GM12892 (cell line): Measurements from ENCODE around the gene KDM1A. TPM values are rescaled to one million over a fixed set of nuclear protein-coding genes. Genes with fewer than 3 reads are reported as not detected.
A peak's percentile ranks its signal among the peaks of the same experiment; 100 is the strongest.
"Not testable (repeated sequence)": the region's sequence is repeated elsewhere in the genome, so short reads cannot be mapped to it uniquely, and the experiment has no call there.

Experiments used
- DNase-seq: peaks from one replicate; pipeline ENCODE4 v3.0.0; 2011; ENCODE audit not compliant: insufficient read length
- FAIRE-seq: peaks from 2 replicates; lab custom pipeline; 2011; peaks lifted over from hg19 to GRCh38; lab: Jason Lieb, UNC
- POLR2A ChIP-seq: IDR thresholded peaks from 2 replicates; pipeline ENCODE4 v1.6.1; 2011; ENCODE audit warnings: low read depth, low read length, control low read depth
- POLR2AphosphoS5 ChIP-seq: IDR thresholded peaks from 2 replicates; pipeline ENCODE4 v1.6.1; 2011; ENCODE audit warnings: low read depth, low read length, control low read depth
- TAF1 ChIP-seq: IDR thresholded peaks from 2 replicates; pipeline ENCODE4 v1.6.1; 2011; ENCODE audit warnings: low read depth, mild to moderate bottlenecking, control low read depth, low read length, borderline replicate concordance
- polyA plus RNA-seq: library from polyadenylated mRNA; unstranded; fragments of >200 nt; gene quantifications from one replicate; pipeline ENCODE4 v1.2.1, GENCODE V29; 2012; ENCODE audit warnings: missing spikeins, inconsistent platforms; ENCODE audit not compliant: missing spikeins

The KDM1A gene
- polyA plus RNA-seq: 85.6 TPM

DNA sequence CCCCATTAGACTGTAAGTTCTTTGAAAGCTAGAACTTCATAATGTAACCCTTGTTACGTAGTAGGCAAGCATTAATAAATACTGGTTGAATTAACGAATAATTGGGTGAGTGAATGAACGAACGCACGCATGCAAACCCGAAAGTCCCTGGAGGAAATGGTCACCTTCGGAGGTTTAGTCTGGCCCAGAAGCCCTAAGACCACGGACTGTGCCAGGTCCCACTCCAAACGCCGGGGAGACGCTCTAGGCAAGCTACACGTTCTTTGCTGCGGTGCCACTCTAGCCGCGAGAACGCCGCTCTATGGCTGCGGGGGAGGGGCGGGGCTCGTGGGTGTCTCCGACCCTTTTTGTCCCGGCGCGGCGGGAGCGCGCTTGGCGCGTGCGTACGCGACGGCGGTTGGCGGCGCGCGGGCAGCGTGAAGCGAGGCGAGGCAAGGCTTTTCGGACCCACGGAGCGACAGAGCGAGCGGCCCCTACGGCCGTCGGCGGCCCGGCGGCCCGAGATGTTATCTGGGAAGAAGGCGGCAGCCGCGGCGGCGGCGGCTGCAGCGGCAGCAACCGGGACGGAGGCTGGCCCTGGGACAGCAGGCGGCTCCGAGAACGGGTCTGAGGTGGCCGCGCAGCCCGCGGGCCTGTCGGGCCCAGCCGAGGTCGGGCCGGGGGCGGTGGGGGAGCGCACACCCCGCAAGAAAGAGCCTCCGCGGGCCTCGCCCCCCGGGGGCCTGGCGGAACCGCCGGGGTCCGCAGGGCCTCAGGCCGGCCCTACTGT is at the start of gene KDM1A:
Gene KDM1A, plus strand, starts transcription at position 375 of the 769 bp plus-strand sequence. Its CDS starts 129 bp downstream, at position 504.
- TF ChIP-seq POLR2A (peak; percentile 94), POLR2AphosphoS5 (peak; percentile 95), TAF1 (peak; percentile 85)
- peak; percentile 99 for FAIRE-seq
- DNase-seq: peak; percentile 84

DNA sequence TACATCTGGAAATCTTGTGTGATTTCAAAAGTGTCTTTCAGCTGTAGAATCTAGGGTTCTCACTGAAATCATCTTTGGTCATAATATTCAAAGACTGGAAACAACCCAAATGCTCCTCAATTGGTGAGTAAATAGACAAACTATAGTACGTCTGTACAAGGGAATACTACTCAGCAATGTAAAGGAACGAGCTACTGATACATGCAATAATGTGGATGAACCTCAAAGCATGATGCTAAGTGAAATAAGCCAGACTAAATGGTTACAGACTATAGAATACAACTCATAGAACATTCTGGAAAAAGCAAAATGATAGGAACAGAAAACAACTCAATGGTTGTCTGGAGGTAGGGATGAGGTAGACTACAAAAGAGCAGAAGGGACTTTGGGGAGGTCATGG is 49.2 kb upstream of the KDM1A start:
- DNase-seq (no peak), FAIRE-seq (no peak)
- TF ChIP-seq POLR2AphosphoS5: no peak
- no peak for TF ChIP-seq POLR2A

DNA sequence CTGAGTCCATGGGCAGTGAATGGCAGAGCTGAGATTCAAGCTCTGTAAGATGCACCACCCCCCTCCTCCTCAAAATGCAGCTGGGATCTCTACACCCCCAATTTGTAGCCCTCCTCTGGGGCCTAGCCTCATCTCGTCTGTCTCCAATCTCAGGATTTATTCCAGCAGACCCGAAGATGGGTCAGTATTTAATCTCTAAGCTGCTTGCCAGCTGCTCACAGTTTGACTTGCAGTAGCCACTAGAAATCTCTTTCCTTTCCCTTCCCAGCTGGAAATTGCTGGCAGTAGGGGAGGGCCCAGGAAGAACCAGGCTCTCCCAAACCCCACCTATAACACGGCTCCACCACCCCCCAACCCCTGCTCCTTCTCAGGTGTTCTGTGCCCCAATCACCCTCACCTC is 48.1 kb upstream of the KDM1A start:
- FAIRE-seq (no peak), DNase-seq (no peak)
- TF ChIP-seq TAF1 (no peak), POLR2A (no peak), POLR2AphosphoS5 (no peak)

DNA sequence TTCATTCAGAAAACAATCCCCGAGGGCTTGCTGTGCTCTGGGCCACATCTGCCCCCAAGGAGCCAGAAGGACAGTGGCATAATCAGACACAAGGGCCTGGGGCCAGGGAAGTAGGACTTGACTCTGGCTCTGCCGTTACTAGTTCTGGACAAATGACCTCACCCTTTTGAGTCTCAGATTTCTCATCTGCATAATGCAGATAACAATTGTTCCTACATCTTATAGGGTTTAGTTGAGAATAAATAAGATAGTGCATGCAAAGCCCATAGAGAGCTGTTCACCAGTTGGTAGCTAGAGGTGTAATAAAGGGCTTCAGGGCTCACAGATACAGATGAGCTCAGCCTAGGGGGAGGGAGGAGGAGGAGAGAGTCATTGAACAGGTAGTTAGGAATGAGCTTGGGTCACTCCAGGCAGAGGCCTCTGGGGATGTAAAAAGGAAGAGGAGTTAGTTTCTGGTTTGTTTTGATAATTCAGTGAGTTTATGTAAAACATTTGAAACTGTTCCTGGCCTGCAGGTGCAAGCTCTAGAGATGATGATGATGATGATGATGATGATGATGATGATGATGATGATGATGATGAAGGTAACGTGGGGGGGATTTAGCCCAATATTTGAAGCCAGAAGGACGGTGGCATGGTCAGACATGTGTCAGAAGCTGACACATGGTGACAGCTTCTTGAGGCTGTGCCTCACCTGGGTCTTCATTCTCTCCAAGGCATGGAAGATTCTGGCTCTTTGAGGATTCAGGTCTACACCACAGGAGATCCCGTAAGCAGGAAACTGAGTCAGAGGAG is 47.5 kb upstream of the KDM1A start:
- FAIRE-seq (no peak), DNase-seq (no peak)
- TF ChIP-seq POLR2AphosphoS5 (no peak), TAF1 (no peak), POLR2A (no peak)

DNA sequence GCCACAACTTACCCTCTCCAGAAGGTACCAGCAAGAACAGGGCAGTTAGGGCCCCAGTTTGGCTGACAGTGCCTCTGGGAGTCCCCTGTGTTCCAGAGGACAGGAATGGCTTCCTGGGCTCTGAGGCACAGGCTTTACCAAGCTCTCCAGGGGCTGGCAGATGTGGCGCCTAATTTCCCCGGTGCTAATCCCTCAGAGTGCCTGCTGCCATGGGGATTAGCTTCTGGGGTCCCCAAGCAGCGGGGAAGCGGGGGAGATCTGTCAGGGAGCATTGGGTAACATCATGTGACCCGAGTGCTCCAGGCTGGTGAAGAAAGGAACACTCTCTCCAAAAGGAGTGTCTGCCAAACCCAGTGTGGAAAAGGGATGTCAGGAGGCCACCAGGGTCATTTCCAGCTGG is 46.5 kb upstream of the KDM1A start, which contains the start of gene LACTBL1:
Gene LACTBL1, minus strand, starts transcription at position 107 of the 400 bp plus-strand sequence. CDS start 550 bp downstream, outside the sequence.
- TF ChIP-seq TAF1 (no peak), POLR2AphosphoS5 (no peak), POLR2A (no peak)
- FAIRE-seq: no peak
- no peak for DNase-seq

DNA sequence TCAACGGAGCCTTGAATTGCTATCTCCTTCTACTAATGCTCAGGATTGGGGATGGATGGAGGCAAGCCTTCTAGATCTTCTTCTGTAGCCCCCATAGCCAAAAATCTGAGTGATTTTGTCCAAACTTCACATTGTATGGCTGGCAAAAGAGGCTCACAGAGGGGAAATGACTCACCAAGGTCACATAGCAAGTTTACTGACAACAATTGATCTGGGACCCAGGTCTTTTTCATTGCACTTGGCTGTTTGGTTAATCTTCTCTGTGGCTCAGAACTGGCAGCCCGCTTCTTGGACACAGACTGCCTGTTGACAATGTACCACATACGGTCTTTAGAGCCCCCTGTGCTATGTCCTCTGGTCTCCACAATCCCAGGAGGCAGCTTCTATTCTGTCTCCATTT is 43.6 kb upstream of the KDM1A start:
- no peak for DNase-seq
- TF ChIP-seq POLR2A (no peak), POLR2AphosphoS5 (no peak), TAF1 (no peak)
- no peak for FAIRE-seq

DNA sequence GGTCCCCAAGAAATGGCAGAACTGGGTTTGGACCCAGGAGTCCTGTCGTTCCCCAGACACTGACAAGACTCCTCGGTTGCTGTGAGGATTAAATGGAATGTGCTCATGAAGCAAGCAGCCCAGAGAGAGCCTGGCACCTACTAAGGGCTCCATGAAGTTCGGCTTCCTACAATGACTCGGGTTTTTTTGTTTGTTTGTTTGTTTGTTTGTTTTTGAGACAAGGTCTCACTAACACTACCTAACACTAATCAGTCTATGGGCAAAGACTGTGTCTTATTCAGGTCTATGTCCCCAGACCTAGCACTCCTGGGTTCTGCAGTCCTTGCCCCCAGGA is 43.2 kb upstream of the KDM1A start:
- no peak for FAIRE-seq
- TF ChIP-seq TAF1: no peak
- TF ChIP-seq POLR2A: no peak
- TF ChIP-seq POLR2AphosphoS5: no peak
- no peak for DNase-seq

DNA sequence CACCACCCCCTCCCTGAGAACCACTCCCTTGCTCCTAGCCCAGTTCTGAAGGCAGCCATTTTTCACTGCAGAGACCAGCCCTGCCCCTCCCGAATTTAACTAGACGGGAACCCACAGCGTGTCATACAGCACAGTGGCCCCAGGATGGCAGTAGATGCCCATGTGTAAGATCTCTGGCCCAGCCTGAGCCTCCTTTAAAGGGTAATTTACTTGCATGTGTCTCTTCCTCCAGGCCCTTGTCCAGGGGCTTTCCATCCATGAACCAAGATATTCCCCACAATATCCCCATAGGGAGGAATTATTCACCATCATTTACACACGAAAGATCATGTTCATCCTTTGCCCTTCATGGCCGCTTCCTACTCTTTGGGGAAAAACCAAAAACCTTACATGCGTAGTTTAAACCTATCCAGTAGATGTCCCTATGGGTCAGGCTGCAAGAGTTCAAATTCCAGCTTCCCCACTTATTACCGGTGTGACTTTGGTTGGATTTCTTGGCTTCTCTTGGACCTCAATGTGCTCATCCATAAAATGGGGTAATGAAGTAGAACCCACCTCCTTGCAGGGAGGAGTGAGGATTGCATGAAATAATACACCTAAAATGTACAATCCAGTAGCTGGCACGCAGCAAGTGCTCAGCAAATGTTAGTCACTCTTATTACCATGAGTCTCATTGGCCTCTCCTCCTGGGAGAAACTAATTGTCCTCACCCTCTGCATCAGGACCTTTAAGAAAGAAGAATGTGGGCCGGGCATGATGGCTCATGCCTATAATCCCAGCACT is 42.6 kb upstream of the KDM1A start:
- FAIRE-seq: peak; percentile 92
- no peak for TF ChIP-seq TAF1
- no peak for TF ChIP-seq POLR2AphosphoS5
- no peak for TF ChIP-seq POLR2A
- peak; percentile 53 for DNase-seq

DNA sequence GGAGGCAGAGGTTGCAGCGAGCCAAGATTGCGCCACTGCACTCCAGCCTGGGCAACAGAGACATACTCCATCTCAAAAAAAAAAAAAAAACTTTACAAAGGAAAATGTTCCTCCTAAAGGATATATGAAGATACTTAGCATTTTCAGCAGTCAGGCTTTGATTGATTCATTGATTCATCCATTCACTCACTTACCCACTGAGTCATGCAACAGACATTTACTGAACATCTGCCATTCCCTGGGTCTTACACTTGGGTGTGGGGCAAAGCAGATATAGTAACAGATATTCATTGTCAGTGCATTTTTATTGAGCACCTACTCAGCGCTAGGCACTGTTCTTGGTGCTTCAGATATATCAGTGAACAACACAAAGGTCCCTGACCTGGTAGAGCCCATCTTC is 41.0 kb upstream of the KDM1A start:
- TF ChIP-seq TAF1 (no peak), POLR2A (no peak), POLR2AphosphoS5 (no peak)
- FAIRE-seq: no peak

DNA sequence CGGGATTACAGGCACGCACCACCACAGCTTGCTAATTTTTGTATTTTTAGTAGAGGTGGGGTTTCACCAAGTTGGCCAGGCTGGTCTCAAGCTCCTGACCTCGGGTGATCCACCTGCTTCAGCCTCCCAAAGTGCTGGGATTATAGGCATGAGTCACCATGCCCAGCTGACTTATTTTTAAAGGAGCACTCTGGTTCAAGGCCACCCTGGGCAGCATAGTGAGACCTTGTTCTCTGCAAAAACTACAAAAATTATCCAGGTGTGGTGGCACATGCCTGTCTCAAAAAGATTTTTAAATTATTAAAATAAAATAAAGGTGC is 38.8 kb upstream of the KDM1A start:
- DNase-seq, FAIRE-seq: not testable (repeated sequence)

More for the DNA sequence above, 41.0 kb upstream of the KDM1A start:
- DNase-seq: no peak

DNA sequence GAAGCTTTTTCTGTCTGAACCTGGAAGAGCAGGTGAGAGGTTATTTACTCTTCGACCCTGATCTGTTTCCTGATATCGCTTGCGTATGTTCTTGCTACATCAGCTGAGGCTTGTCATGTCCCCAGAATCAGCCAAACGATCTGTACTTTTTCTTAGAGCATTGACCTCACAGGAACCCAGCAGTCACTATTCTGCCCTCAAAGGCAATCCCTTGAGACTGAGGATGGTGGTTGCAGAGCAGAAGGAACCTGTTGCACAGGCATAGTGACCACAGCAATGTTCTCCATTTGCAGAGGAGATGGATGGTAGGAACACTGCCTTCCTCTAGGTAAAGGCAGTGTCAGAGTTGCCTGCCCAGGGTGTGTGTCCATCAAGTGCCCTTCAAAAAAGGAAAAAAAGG is 35.3 kb upstream of the KDM1A start:
- no peak for DNase-seq
- no peak for FAIRE-seq
- TF ChIP-seq TAF1 (no peak), POLR2A (no peak), POLR2AphosphoS5 (no peak)

DNA sequence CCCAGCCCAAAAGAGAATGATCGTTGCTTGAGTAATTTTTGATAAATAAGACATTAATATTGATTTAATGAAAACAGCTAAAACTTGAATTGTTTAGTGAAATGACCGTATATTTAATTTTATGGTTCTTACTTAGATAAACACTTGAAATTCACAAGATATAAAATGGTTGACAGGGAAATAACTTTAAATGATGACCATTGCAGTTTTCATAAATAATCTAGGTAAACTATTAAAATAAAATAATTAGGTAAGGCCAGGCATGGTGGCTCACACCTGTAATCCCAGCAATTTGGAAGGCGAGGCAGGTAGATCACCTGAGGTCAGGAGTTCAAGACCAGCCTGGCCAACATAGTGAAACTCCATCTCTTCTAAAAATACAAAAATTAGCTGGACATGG is 26.9 kb upstream of the KDM1A start:
- not testable (repeated sequence) for FAIRE-seq, DNase-seq

DNA sequence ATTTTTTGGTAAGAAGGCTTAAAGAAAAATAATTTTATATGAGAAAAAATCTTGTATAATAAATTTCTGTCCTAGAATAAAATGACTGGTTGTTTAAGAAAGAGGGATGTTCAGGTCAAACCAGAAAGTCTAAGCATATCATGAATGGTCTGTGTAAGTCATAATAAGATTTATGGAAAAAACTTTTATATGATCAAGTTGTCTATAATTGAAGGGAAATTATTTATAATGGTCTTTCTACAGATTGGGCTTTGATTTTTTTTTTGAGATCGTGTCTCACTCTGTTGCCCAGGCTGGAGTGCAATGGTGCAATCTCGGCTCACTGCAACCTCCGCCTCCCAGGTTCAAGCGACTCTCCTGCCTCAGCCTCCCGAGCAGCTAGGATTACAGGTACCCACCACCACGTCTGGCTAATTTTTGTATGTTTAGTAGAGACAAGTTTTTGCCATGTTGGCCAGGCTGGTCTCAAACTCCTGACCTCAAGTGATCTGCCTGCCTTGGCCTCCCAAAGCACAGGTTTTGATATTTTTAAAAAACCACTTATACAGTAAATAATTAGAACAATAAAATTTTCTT is 26.0 kb upstream of the KDM1A start:
- FAIRE-seq, DNase-seq: not testable (repeated sequence)
